Mesothelial cell of epicardium (in vitro differentiated cells): ENCODE data around the gene GUCY2C. TPM values are rescaled to one million over a fixed set of nuclear protein-coding genes. Genes with fewer than 3 reads are reported as not detected.

Source experiments
- DNase-seq, 2 experiments: peaks; one replicate each; pipeline ENCODE4 v3.0.0; 2021; ENCODE audit warnings: low spot score in 2 of 2; ENCODE audit not compliant: unreplicated experiment in 2 of 2
- H3K27ac Mint-ChIP-seq: 2 replicates; pipeline ENCODE4 v1.8.0; 2021; ENCODE audit warnings: mixed read lengths
- H3K27me3 Mint-ChIP-seq: 2 replicates; pipeline ENCODE4 v1.8.0; 2021; ENCODE audit warnings: low read depth, mixed read lengths
- H3K36me3 Mint-ChIP-seq: 2 replicates; pipeline ENCODE4 v1.8.0; 2021; ENCODE audit warnings: mixed read lengths
- H3K4me1 Mint-ChIP-seq: 2 replicates; pipeline ENCODE4 v1.8.0; 2021; ENCODE audit warnings: mixed read lengths
- H3K4me3 Mint-ChIP-seq: 2 replicates; pipeline ENCODE4 v1.8.0; 2021; ENCODE audit warnings: mild to moderate bottlenecking, moderate library complexity, mixed read lengths
- H3K9me3 Mint-ChIP-seq: 2 replicates; pipeline ENCODE4 v1.8.0; 2021; ENCODE audit warnings: mixed read lengths
- CTCF ChIP-seq: fragments of 200-600 bp; sonication (generic); IDR thresholded peaks from one replicate; pipeline ENCODE4 v1.5.0; 2021; ENCODE audit warnings: antibody characterized with exemption; ENCODE audit not compliant: unreplicated experiment
- total RNA-seq: library from RNA; stranded (reverse); gene quantifications from 3 replicates; pipeline ENCODE4 v1.2.1, GENCODE V29; 2021

GUCY2C gene
- total RNA-seq, 1 donor from 2014 or later, result 0.09 TPM

GRCh38 chr12:14588571-14588970 is 107.8 kb downstream of the GUCY2C start:
- H3K36me3 Mint-ChIP-seq, result no peaks in the 10 kb centered on the region
- no peaks in the 10 kb centered on the region for H3K9me3 Mint-ChIP-seq
- TF ChIP-seq CTCF, result no peak
- no peak for DNase-seq
- no peaks in the 10 kb centered on the region for H3K27me3 Mint-ChIP-seq
- no peaks in the 10 kb centered on the region for H3K4me1 Mint-ChIP-seq
- H3K27ac Mint-ChIP-seq, result no peak overlapping the region
- no peak overlapping the region for H3K4me3 Mint-ChIP-seq

- Mint-ChIP-seq H3K36me3 (peaks cover 4% of the 10 kb centered on the region), H3K4me3 (no peak overlapping the region), H3K27ac (no peak overlapping the region), H3K4me1 (peaks cover 9% of the 10 kb centered on the region), H3K9me3 (peaks cover 6% of the 10 kb centered on the region), H3K27me3 (no peaks in the 10 kb centered on the region)
- DNase-seq, result no peak
- TF ChIP-seq CTCF, result no peak
Observed at GRCh38 chr12:14578646-14579045, 117.8 kb downstream of the GUCY2C start.

DNA sequence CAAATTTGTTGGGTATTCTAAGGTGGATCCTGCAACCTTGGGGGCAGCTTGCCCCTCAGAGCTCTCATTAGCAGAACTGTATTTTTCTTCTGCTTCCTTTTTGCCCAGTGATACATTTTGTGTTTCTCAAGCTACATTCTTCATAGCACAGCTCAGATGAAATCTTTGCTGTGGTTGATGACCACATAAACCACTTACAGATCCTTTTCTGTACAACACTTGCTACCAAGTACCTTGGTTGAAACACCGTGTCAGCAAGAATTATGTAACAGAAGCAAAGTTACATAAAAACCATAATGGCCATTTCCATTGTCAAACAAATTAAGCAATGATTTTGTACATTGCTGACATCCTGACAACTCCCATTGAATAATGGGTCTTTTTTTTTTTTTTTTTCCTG is 119.1 kb downstream of the GUCY2C start:
- peaks cover 9% of the 10 kb centered on the region for H3K4me1 Mint-ChIP-seq
- no peaks in the 10 kb centered on the region for H3K36me3 Mint-ChIP-seq
- H3K27ac Mint-ChIP-seq, result no peak overlapping the region
- DNase-seq, result no peak
- no peaks in the 10 kb centered on the region for H3K9me3 Mint-ChIP-seq
- no peak overlapping the region for H3K4me3 Mint-ChIP-seq
- no peak for TF ChIP-seq CTCF
- no peaks in the 10 kb centered on the region for H3K27me3 Mint-ChIP-seq

- DNase-seq, result no peak
- H3K4me3 Mint-ChIP-seq, result no peak overlapping the region
- no peaks in the 10 kb centered on the region for H3K36me3 Mint-ChIP-seq
- H3K27me3 Mint-ChIP-seq, result no peaks in the 10 kb centered on the region
- H3K9me3 Mint-ChIP-seq, result no peaks in the 10 kb centered on the region
- H3K27ac Mint-ChIP-seq, result no peak overlapping the region
- H3K4me1 Mint-ChIP-seq, result peaks cover 9% of the 10 kb centered on the region
- no peak for TF ChIP-seq CTCF
Observed at GRCh38 chr12:14576896-14577295, 119.5 kb downstream of the GUCY2C start.

GRCh38 chr12:14575585-14575984 is 120.8 kb downstream of the GUCY2C start:
- H3K27ac Mint-ChIP-seq, result no peak overlapping the region
- no peaks in the 10 kb centered on the region for H3K27me3 Mint-ChIP-seq
- peaks cover 9% of the 10 kb centered on the region for H3K4me1 Mint-ChIP-seq
- DNase-seq, result no peak
- H3K9me3 Mint-ChIP-seq, result no peaks in the 10 kb centered on the region
- H3K4me3 Mint-ChIP-seq, result no peak overlapping the region
- H3K36me3 Mint-ChIP-seq, result no peaks in the 10 kb centered on the region
- TF ChIP-seq CTCF, result no peak

DNA sequence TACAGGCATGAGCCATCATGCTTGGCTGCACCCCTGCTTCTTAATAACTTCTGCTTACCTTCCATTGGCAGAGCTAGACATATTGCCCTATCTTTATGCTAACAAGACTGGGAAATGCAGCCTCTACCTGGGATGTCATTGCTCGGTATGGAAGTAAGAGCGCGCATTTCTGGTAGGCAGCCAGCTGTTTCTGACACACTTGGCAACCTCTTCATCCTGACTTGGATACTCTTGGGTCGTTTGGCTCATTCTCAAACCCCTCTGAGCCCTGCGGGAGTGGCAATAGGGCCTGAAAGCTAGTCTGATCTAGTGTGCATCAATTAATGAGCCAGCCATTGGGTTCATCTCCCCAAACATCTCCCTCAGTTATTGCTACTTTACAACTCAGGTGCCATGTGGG is 123.3 kb downstream of the GUCY2C start:
- Mint-ChIP-seq H3K9me3 (no peaks in the 10 kb centered on the region), H3K36me3 (no peaks in the 10 kb centered on the region), H3K4me1 (peaks cover 22% of the 10 kb centered on the region), H3K4me3 (no peak overlapping the region), H3K27me3 (no peaks in the 10 kb centered on the region), H3K27ac (no peak overlapping the region)
- DNase-seq, result no peak
- TF ChIP-seq CTCF, result no peak
